Measurements from ENCODE around the gene ALDH16A1.

DNA sequence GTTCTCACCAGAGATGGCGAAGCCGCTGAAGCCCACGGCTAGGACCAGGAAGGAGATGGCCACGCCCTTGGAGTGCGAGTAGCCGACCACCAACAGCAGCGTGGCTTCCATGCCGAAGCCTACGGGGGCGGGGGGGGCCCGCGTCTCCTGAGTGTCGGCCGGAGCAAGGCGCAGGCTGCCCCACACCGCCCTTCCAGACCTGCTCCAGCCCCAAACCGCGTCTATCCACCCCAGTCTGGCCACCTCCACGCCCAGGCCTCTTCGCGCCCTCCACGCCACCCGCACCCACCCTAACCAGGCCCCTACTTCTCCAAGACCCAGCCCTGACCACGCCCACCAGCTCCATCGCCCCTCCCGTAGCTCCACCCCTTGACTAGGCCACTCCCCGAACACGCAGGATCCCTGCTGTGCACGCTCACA is 21.7 kb upstream of the ALDH16A1 start:
- TF ChIP-seq POLR2A (IDR thresholded peaks at IDR 0.05), result no peak
- TF ChIP-seq EP300 (IDR thresholded peaks at IDR 0.05), result no peak
